Mesendoderm (in vitro differentiated cells): Measurements from ENCODE around the gene TBC1D24.
"Not testable (repeated sequence)": the region's sequence is repeated elsewhere in the genome, so short reads cannot be mapped to it uniquely, and the experiment has no call there.

ENCODE experiments used
- DNase-seq: peaks from one replicate; pipeline ENCODE4 v3.0.0; 2013
- H2AK5ac ChIP-seq: 2 replicates; pipeline ENCODE4 v1.6.1; 2013; ENCODE audit warnings: low read length, inconsistent platforms
- H2BK120ac ChIP-seq: 2 replicates; pipeline ENCODE4 v1.6.1; 2013; ENCODE audit warnings: low read depth, mild to moderate bottlenecking, low read length, moderate library complexity, mixed read lengths
- H2BK15ac ChIP-seq: replicated peaks from 2 replicates; pipeline ENCODE4 v1.6.1; 2013; ENCODE audit warnings: low read depth, mild to moderate bottlenecking, moderate library complexity
- H2BK5ac ChIP-seq: 2 replicates; pipeline ENCODE4 v1.6.1; 2013; ENCODE audit warnings: low read length, inconsistent platforms
- H3K18ac ChIP-seq: 2 replicates; pipeline ENCODE4 v1.6.1; 2013; ENCODE audit warnings: mild to moderate bottlenecking, low read length, mixed read lengths
- H3K23ac ChIP-seq: one replicate; pipeline ENCODE4 v1.6.1; 2013; ENCODE audit warnings: low read length
- H3K27ac ChIP-seq: 2 replicates; pipeline ENCODE4 v1.5.1; 2013; ENCODE audit warnings: low read depth, mild to moderate bottlenecking, inconsistent platforms, low read length, moderate library complexity
- H3K27me3 ChIP-seq: 2 replicates; pipeline ENCODE4 v1.6.1; 2013; ENCODE audit warnings: low read length, control low read depth, mild to moderate bottlenecking, inconsistent platforms; ENCODE audit not compliant: insufficient read depth, poor library complexity
- H3K36me3 ChIP-seq: 2 replicates; pipeline ENCODE4 v1.6.1; 2013; ENCODE audit warnings: low read length, inconsistent platforms; ENCODE audit not compliant: control insufficient read depth, insufficient read depth
- H3K4ac ChIP-seq: one replicate; pipeline ENCODE4 v1.6.1; 2013; ENCODE audit warnings: low read depth, mild to moderate bottlenecking, low read length, moderate library complexity
- H3K4me1 ChIP-seq: 2 replicates; pipeline ENCODE4 v1.6.1; 2013; ENCODE audit warnings: low read depth, low read length, inconsistent platforms; ENCODE audit not compliant: control insufficient read depth
- H3K4me2 ChIP-seq: 2 replicates; pipeline ENCODE4 v1.6.1; 2013; ENCODE audit warnings: low read length
- H3K4me3 ChIP-seq: 2 replicates; pipeline ENCODE4 v1.5.1; 2013; ENCODE audit warnings: mild to moderate bottlenecking, low read length
- H3K56ac ChIP-seq: one replicate; pipeline ENCODE4 v1.6.1; 2013; ENCODE audit warnings: low read length
- H3K79me1 ChIP-seq: 2 replicates; pipeline ENCODE4 v1.6.1; 2013; ENCODE audit warnings: low read length, inconsistent platforms
- H3K79me2 ChIP-seq: 2 replicates; pipeline ENCODE4 v1.6.1; 2013; ENCODE audit warnings: mild to moderate bottlenecking, low read length; ENCODE audit not compliant: control insufficient read depth, insufficient read depth
- H3K9ac ChIP-seq: 2 replicates; pipeline ENCODE4 v1.6.1; 2013; ENCODE audit warnings: low read length, inconsistent platforms
- H4K5ac ChIP-seq: one replicate; pipeline ENCODE4 v1.6.1; 2013; ENCODE audit warnings: low read length
- H4K8ac ChIP-seq: one replicate; pipeline ENCODE4 v1.6.1; 2013; ENCODE audit warnings: low read depth, mild to moderate bottlenecking, control low read depth, low read length, moderate library complexity
- WGBS: extraction: QIAGEN DNeasy Blood & Tissue Kit; methylation state at CpG from one replicate; pipeline ENCODE4 v1.1.7; 2013; ENCODE audit warnings: low lambda C conversion rate, missing lambda C conversion rate; ENCODE audit not compliant: insufficient coverage; ENCODE audit errors: extremely low coverage; 5-methylcytosine and 5-hydroxymethylcytosine counted together

TBC1D24 gene

GRCh38 chr16:2435236-2435635, 39.7 kb upstream of the TBC1D24 start:
- not testable (repeated sequence) for H4K5ac ChIP-seq, H4K8ac ChIP-seq, H3K56ac ChIP-seq, H3K4me2 ChIP-seq, H3K79me2 ChIP-seq, H3K18ac ChIP-seq, H3K27me3 ChIP-seq, H3K27ac ChIP-seq, H3K4me3 ChIP-seq, H3K23ac ChIP-seq, H2BK15ac ChIP-seq, DNase-seq, H2AK5ac ChIP-seq, H3K4ac ChIP-seq, H2BK120ac ChIP-seq, H3K4me1 ChIP-seq, H2BK5ac ChIP-seq, H3K9ac ChIP-seq
- Histone ChIP-seq H3K36me3 (peaks cover 29% of the 10 kb centered on the region), H3K79me1 (peaks cover 11% of the 10 kb centered on the region)
- no CpG with 5 or more reads among the region's 4 CpGs for WGBS

DNA sequence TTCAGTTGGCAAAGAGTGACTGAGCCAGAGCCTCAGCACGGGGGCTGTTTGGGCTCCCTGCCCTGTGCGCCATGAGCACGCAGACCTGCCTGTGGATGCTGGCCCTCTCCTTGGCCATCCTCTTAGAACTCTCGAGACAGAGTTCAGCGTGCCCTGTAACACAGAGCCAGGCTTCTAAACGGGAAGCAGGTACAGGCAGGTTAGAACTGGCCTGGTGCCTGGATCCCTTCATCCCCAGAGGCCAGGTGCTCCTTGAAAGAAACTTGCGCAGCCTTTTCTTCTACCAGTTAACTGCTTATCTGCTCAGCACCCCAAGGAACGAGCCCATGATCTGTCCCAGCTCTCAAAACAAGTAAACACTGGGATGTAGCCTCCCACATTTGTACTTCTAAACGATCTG, 38.8 kb upstream of the TBC1D24 start:
- Histone ChIP-seq H4K8ac (no peak overlapping the region), H2AK5ac (no peak overlapping the region), H2BK120ac (no peak overlapping the region), H3K56ac (no peak overlapping the region), H3K79me2 (peaks cover 2% of the 10 kb centered on the region), H3K4me2 (no peak overlapping the region), H3K4ac (no peak overlapping the region), H2BK5ac (no peak overlapping the region), H2BK15ac (no peak overlapping the region), H3K4me1 (no peaks in the 10 kb centered on the region), H3K23ac (no peak overlapping the region), H3K9ac (no peak overlapping the region), H3K27me3 (no peaks in the 10 kb centered on the region), H3K27ac (no peak overlapping the region), H3K18ac (no peak overlapping the region), H3K79me1 (peaks cover 7% of the 10 kb centered on the region), H3K4me3 (no peak overlapping the region), H3K36me3 (peaks cover 29% of the 10 kb centered on the region), H4K5ac (no peak overlapping the region)
- no peak for DNase-seq
- no CpG with 5 or more reads among the region's 9 CpGs for WGBS

DNA sequence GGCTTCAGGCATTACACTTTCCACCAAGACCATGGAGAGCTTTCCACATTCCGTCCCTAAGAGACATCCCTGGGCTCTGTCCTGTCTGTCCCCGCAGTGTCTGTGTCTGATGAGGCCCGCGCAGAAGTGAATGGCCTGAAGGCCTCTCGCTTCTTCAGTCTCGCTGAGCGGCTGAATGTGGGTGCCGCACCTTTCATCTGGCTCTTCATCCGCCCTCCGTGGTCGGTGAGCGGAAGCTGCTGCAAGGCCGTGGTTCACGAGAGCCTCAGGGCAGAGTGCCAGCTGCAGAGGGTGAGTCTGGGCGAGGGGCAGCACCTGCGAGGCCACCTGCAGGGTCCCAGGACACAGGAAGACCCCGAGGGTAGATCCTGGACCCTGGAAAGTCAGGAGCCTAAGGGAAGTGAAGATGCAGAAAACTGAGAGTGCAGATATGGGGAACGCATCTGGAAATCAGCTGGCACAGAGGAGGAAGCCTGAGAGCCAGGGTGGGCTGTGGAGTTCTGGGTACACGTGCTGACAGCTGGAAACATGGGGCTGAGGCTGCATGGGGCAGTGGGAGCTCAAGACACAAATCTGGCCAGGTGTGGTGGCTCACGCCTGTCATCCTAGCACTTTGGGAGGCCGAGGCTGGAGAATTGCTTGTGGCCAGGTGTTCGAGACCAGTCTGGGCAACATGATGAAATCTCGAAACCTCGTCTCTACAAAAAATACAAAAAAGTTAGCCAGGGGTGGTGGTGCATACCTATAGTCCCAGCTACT, 37.7 kb upstream of the TBC1D24 start:
- Histone ChIP-seq H3K27ac (no peak overlapping the region), H3K23ac (no peak overlapping the region), H3K27me3 (no peaks in the 10 kb centered on the region), H3K79me1 (peaks cover 5% of the 10 kb centered on the region), H2BK15ac (no peak overlapping the region), H2AK5ac (no peak overlapping the region), H3K18ac (no peak overlapping the region), H2BK120ac (no peak overlapping the region), H4K5ac (no peak overlapping the region), H3K4me2 (no peak overlapping the region), H3K79me2 (no peaks in the 10 kb centered on the region), H3K4me1 (no peaks in the 10 kb centered on the region), H2BK5ac (no peak overlapping the region), H3K4ac (no peak overlapping the region), H3K9ac (no peak overlapping the region), H4K8ac (no peak overlapping the region), H3K4me3 (no peak overlapping the region), H3K56ac (no peak overlapping the region), H3K36me3 (peaks cover 29% of the 10 kb centered on the region)
- no CpG with 5 or more reads among the region's 24 CpGs for WGBS
- DNase-seq = no peak

DNA sequence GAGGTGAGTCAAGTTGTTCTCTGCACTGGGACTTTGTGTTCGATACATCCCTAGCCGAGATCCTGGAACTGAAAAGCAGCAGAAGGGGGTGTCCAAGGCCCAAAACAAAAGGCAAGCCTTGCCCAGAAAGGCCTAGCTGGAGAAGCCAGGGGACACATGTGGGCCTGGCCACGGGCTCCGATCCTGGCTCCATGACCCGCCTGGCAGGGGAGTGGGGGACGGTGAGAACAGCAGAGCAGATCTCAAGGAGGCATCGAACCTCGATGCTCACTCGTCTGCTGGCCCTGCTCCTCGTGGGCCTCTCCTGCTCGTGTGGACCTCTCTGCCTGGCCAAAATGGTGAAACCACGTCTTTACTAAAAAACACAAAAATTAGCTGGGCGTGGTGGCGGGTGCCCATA, 36.8 kb upstream of the TBC1D24 start:
- Histone ChIP-seq H2BK15ac (no peak overlapping the region), H3K18ac (no peak overlapping the region), H3K23ac (no peak overlapping the region), H2BK5ac (no peak overlapping the region), H3K27me3 (no peaks in the 10 kb centered on the region), H3K36me3 (peaks cover 20% of the 10 kb centered on the region), H4K8ac (no peak overlapping the region), H4K5ac (no peak overlapping the region), H2AK5ac (no peak overlapping the region), H3K56ac (no peak overlapping the region), H2BK120ac (no peak overlapping the region), H3K4me2 (no peak overlapping the region), H3K9ac (no peak overlapping the region), H3K4ac (no peak overlapping the region), H3K79me1 (peaks cover under 1% of the 10 kb centered on the region), H3K79me2 (no peaks in the 10 kb centered on the region), H3K4me1 (no peaks in the 10 kb centered on the region), H3K4me3 (no peak overlapping the region), H3K27ac (no peak overlapping the region)
- no peak for DNase-seq
- no CpG with 5 or more reads among the region's 14 CpGs for WGBS

DNA sequence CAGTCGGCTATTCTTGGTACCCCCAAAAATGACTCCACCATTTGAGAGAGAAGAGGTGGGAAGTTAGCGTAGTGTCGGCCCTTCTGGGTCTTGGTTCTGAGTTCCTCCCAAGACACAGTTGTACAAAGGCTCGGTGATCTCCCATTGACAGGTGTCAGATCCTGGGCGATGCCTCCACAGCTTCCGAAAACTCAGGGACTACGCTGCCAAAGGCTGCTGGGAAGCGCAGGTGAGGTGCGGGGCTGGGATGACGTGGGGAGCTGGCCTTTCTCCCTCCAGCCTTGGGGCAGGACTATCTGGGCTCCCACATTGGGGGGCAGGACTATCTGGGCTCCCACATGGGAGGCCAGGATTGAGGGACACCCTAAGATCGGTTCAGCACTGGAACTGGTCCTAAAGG, 35.3 kb upstream of the TBC1D24 start:
- no peaks in the 10 kb centered on the region for H3K79me2 ChIP-seq
- no peak overlapping the region for H3K56ac ChIP-seq
- no peak overlapping the region for H3K23ac ChIP-seq
- no CpG with 5 or more reads among the region's 11 CpGs for WGBS
- no peak overlapping the region for H2BK15ac ChIP-seq
- DNase-seq = no peak
- no peak overlapping the region for H3K9ac ChIP-seq
- H3K27ac ChIP-seq = no peak overlapping the region
- H3K79me1 ChIP-seq = no peaks in the 10 kb centered on the region
- no peak overlapping the region for H3K4me3 ChIP-seq
- H3K27me3 ChIP-seq = no peaks in the 10 kb centered on the region
- no peaks in the 10 kb centered on the region for H3K4me1 ChIP-seq
- H3K4ac ChIP-seq = no peak overlapping the region
- H4K8ac ChIP-seq = no peak overlapping the region
- H2AK5ac ChIP-seq = no peak overlapping the region
- no peak overlapping the region for H3K4me2 ChIP-seq
- peaks cover 23% of the 10 kb centered on the region for H3K36me3 ChIP-seq
- H2BK5ac ChIP-seq = no peak overlapping the region
- H2BK120ac ChIP-seq = no peak overlapping the region
- no peak overlapping the region for H3K18ac ChIP-seq
- no peak overlapping the region for H4K5ac ChIP-seq
